Tibial nerve (tissue), 4 donors: Measurements from ENCODE around the gene MAN1A1. TPM values are rescaled to one million over a fixed set of nuclear protein-coding genes. Genes with fewer than 3 reads are reported as not detected.

Experiments used
- DNase-seq, 2 donors: peaks; one replicate each; pipeline ENCODE4 v3.0.0-alpha.2; 2019; ENCODE audit warnings: low spot score in 2 of 2
- H3K27ac ChIP-seq, 4 donors: fragments of 200-600 bp; sonication (generic) in 3 of 4; one replicate each; pipeline ENCODE4 v1.5.1; 2017 to 2019; ENCODE audit warnings: mild to moderate bottlenecking in 1 of 4
- H3K27me3 ChIP-seq, 2 donors: fragments of 200-600 bp; sonication (generic) in 1 of 2; one replicate each; pipeline versions ENCODE4 v1.5.1 to v1.6.0; 2017 to 2019
- H3K36me3 ChIP-seq, 3 donors: fragments of 200-600 bp; sonication (generic); one replicate each; pipeline ENCODE4 v1.5.1; 2018 to 2019
- H3K4me1 ChIP-seq, 4 donors: fragments of 200-600 bp; sonication (generic) in 3 of 4; one replicate each; pipeline ENCODE4 v1.5.1; 2017 to 2019
- H3K4me3 ChIP-seq, 4 donors: fragments of 200-600 bp; sonication (generic) in 3 of 4; one replicate each; pipeline ENCODE4 v1.5.1; 2017 to 2019; ENCODE audit warnings: mild to moderate bottlenecking in 1 of 4, moderate library complexity in 1 of 4
- H3K9me3 ChIP-seq, 4 donors: fragments of 200-600 bp; sonication (generic) in 3 of 4; one replicate each; pipeline ENCODE4 v1.5.1; 2017 to 2019
- EP300 ChIP-seq, 2 donors: sonication (generic); formaldehyde crosslinking; IDR thresholded peaks; one replicate each; pipeline ENCODE4 v1.6.1; 2017; ENCODE audit warnings: antibody characterized with exemption in 2 of 2, mild to moderate bottlenecking in 1 of 2
- POLR2A ChIP-seq, 2 donors: fragments of 450-650 bp; IDR thresholded peaks; one replicate each; pipeline ENCODE4 v1.6.1; 2017; ENCODE audit warnings: antibody characterized with exemption in 2 of 2, mild to moderate bottlenecking in 2 of 2, moderate library complexity in 2 of 2
- WGBS, 2 donors: methylation state at CpG; one replicate each; pipeline ENCODE4 v1.1.5; 2018; 5-methylcytosine and 5-hydroxymethylcytosine counted together
- total RNA-seq, 4 donors: library from RNA; depleted of rRNA; stranded (reverse); fragments of >200 nt; gene quantifications; one replicate each; pipeline ENCODE4 v1.1.0, GENCODE V29; 2016
- TF ChIP-seq, protein P1 (sequence below), 5 experiments: fragments of 200-600 bp in 3 of 5; fragments of 450-650 bp in 2 of 5; sonication (generic) in 3 of 5; IDR thresholded peaks; one replicate each; pipeline ENCODE4 v1.5.1; 2016 to 2019; ENCODE audit warnings: antibody characterized with exemption in 5 of 5, mild to moderate bottlenecking in 3 of 5, moderate library complexity in 2 of 5

The MAN1A1 gene
- total RNA-seq, 4 donors from 2014 or later, result 118 to 287 (median 154) TPM

GRCh38 chr6:119256392-119256791 is 93.2 kb downstream of the MAN1A1 start:
- no peaks in the 10 kb centered on the region for H3K36me3 ChIP-seq
- no peaks in the 10 kb centered on the region for H3K9me3 ChIP-seq
- H3K4me3 ChIP-seq, result no peak overlapping the region
- H3K27ac ChIP-seq, result no peak overlapping the region
- TF ChIP-seq EP300 (IDR thresholded peaks at IDR 0.05) (no peak), POLR2A (IDR thresholded peaks at IDR 0.05) (no peak)
- TF ChIP-seq, protein P1, sequence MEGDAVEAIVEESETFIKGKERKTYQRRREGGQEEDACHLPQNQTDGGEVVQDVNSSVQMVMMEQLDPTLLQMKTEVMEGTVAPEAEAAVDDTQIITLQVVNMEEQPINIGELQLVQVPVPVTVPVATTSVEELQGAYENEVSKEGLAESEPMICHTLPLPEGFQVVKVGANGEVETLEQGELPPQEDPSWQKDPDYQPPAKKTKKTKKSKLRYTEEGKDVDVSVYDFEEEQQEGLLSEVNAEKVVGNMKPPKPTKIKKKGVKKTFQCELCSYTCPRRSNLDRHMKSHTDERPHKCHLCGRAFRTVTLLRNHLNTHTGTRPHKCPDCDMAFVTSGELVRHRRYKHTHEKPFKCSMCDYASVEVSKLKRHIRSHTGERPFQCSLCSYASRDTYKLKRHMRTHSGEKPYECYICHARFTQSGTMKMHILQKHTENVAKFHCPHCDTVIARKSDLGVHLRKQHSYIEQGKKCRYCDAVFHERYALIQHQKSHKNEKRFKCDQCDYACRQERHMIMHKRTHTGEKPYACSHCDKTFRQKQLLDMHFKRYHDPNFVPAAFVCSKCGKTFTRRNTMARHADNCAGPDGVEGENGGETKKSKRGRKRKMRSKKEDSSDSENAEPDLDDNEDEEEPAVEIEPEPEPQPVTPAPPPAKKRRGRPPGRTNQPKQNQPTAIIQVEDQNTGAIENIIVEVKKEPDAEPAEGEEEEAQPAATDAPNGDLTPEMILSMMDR (IDR thresholded peaks at IDR 0.05), result no peak
- no peaks in the 10 kb centered on the region for H3K27me3 ChIP-seq
- peaks cover 0 to 4% (median under 1%) of the 10 kb centered on the region in 4 donors for H3K4me1 ChIP-seq
- 89 to 92% methylated on average over 5 of the region's 5 CpGs for WGBS, 2 donors
- no peak for DNase-seq

- no peak for DNase-seq
- WGBS, 2 donors, result 87 to 92% methylated on average over 3 of the region's 3 CpGs
- Histone ChIP-seq H3K27ac (no peak overlapping the region), H3K9me3 (no peaks in the 10 kb centered on the region), H3K4me1 (no peaks in the 10 kb centered on the region), H3K36me3 (no peaks in the 10 kb centered on the region), H3K4me3 (no peak overlapping the region), H3K27me3 (no peaks in the 10 kb centered on the region)
- TF ChIP-seq, protein P1 (IDR thresholded peaks at IDR 0.05), result no peak
- TF ChIP-seq EP300 (IDR thresholded peaks at IDR 0.05) (no peak), POLR2A (IDR thresholded peaks at IDR 0.05) (no peak)
These were observed 94.1 kb downstream of the MAN1A1 start for GRCh38 chr6:119255492-119255891.

GRCh38 chr6:119250036-119250435 is 99.5 kb downstream of the MAN1A1 start:
- 88 to 96% methylated on average over 2 of the region's 2 CpGs for WGBS, 2 donors
- DNase-seq, result no peak
- Histone ChIP-seq H3K4me1 (peaks cover 0 to 4% (median 0%) of the 10 kb centered on the region in 4 donors), H3K9me3 (no peaks in the 10 kb centered on the region), H3K27me3 (no peaks in the 10 kb centered on the region), H3K4me3 (no peak overlapping the region), H3K36me3 (peaks cover 0 to 16% (median 0%) of the 10 kb centered on the region in 3 donors), H3K27ac (no peak overlapping the region)
- TF ChIP-seq POLR2A (IDR thresholded peaks at IDR 0.05) (no peak), EP300 (IDR thresholded peaks at IDR 0.05) (no peak)
- TF ChIP-seq, protein P1 (IDR thresholded peaks at IDR 0.05), result no peak

GRCh38 chr6:119249319-119249718 is 100.2 kb downstream of the MAN1A1 start:
- TF ChIP-seq, protein P1 (IDR thresholded peaks at IDR 0.05), result no peak
- TF ChIP-seq EP300 (IDR thresholded peaks at IDR 0.05) (no peak), POLR2A (IDR thresholded peaks at IDR 0.05) (no peak)
- Histone ChIP-seq H3K27me3 (no peaks in the 10 kb centered on the region), H3K27ac (no peak overlapping the region), H3K4me3 (no peak overlapping the region), H3K9me3 (no peaks in the 10 kb centered on the region), H3K36me3 (peaks cover 0 to 16% (median 0%) of the 10 kb centered on the region in 3 donors), H3K4me1 (peaks cover 0 to 7% (median 0%) of the 10 kb centered on the region in 4 donors)
- DNase-seq, result no peak
- WGBS, 2 donors, result 93 to 99% methylated on average over 4 of the region's 4 CpGs

- no peak for DNase-seq
- peaks cover 0 to 7% (median 0%) of the 10 kb centered on the region in 4 donors for H3K4me1 ChIP-seq
- H3K4me3 ChIP-seq, result no peak overlapping the region
- H3K27me3 ChIP-seq, result no peaks in the 10 kb centered on the region
- H3K36me3 ChIP-seq, result peaks cover 0 to 16% (median 0%) of the 10 kb centered on the region in 3 donors
- H3K27ac ChIP-seq, result no peak overlapping the region
- 84 to 89% methylated on average over 3 of the region's 3 CpGs for WGBS, 2 donors
- H3K9me3 ChIP-seq, result no peaks in the 10 kb centered on the region
- TF ChIP-seq EP300 (IDR thresholded peaks at IDR 0.05), result no peak
- no peak for TF ChIP-seq POLR2A (IDR thresholded peaks at IDR 0.05)
- TF ChIP-seq, protein P1 (IDR thresholded peaks at IDR 0.05), result no peak
These were observed 102.1 kb downstream of the MAN1A1 start for GRCh38 chr6:119247504-119247903.
